Lower leg skin (tissue), 3 donors: ENCODE measurements around the gene TRIM71.

Source experiments
- CTCF ChIP-seq, 3 donors: fragments of 450-650 bp; IDR thresholded peaks; one replicate each; pipeline ENCODE4 v1.5.1; 2016; ENCODE audit warnings: antibody characterized with exemption in 3 of 3, mild to moderate bottlenecking in 3 of 3, moderate library complexity in 2 of 3
- POLR2A ChIP-seq, 2 donors: fragments of 450-650 bp; IDR thresholded peaks; one replicate each; pipeline ENCODE4 v1.6.1; 2016 to 2017; ENCODE audit warnings: antibody characterized with exemption in 2 of 2, mild to moderate bottlenecking in 1 of 2, moderate library complexity in 1 of 2

- TF ChIP-seq CTCF (IDR thresholded peaks at IDR 0.05) (no peak), POLR2A (IDR thresholded peaks at IDR 0.05) (no peak)
Observed at GRCh38 chr3:32876920-32877319, 59.1 kb downstream of the TRIM71 start.
